Fibroblast of peridontal ligament (primary cell): ENCODE data around the gene CABP4.
"Not testable (repeated sequence)": the region's sequence is repeated elsewhere in the genome, so short reads cannot be mapped to it uniquely, and the experiment has no call there.

Experiments used
- DNase-seq: peaks from one replicate; pipeline ENCODE4 v3.0.0-alpha.2; 2010; ENCODE audit errors: extremely low read depth

Gene CABP4

DNA sequence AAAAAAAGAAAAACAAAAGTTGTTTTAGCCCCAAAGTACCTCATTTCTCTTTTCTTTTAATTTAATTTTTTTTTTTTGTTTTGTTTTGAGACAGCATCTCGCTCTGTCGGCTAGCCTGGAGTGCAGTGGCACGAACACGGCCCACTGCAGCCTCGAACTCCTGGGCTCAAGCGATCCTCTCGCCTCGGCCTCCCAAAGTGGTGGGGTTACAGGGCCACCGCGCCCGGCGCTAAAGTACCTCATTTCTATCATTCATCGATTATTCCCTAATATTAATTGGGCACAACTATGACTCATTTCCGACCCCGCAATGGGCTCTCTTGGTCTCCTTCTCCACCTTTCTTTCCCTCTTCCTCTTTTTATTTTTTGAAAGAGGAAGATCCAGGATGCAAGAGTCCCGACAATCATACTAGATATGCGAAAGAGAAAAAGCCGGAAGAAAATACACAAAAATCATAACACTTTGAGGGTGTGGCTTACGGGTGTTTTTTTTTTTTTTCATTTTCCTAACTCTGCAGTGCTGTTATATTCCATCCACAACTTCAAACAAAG lies 27.2 kb downstream of the CABP4 start:
- DNase-seq: no peak

DNA sequence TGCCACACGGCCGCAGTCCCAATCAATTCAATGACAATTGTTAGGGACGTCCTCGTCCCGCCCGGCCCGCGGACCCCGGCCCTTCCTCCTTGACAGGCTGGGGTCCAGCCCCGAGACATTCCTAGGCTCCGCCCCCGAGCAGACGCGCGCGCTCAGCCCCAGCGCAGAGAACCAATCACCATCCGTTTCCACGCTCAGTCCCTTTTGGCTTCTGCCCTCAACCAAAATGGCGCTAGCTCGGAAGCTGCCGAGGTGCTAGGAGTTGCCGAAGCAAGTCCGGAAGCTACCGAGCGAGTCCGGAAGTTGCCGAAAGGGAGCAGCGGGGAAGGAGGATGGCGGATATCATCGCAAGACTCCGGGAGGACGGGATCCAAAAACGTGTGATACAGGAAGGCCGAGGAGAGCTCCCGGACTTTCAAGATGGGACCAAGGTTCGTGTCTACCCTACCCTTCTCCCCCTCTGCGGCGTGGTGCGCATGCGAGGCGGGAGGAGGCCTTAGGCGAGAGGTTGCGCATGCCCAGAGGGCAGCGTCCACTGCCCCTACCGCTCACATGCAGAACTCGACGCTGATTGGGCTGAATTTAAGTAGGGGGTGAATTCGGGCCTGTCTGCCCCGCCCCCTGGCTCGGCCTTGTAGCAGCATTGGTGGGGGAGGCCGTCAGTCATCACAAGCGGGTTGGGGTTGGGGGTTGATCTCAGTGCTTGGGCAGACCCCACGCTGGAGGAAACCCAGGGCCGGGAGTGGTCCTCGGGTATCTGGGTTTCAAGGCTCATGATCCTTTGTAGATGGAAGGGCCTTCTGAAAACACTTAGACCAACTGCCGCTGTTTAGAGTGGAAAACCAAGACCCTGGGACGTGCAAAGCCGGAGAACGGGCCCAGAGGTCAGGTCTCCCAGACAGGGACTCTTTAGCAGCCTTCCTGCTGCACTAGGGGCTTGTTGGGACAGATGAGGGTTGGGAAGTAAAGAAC lies 28.0 kb downstream of the CABP4 start, which contains the start of gene AIP:
AIP (plus strand) TSS at position 200 of the 972 bp plus-strand sequence; CDS start at position 333, 133 bp downstream.
- peak; percentile 97 for DNase-seq

DNA sequence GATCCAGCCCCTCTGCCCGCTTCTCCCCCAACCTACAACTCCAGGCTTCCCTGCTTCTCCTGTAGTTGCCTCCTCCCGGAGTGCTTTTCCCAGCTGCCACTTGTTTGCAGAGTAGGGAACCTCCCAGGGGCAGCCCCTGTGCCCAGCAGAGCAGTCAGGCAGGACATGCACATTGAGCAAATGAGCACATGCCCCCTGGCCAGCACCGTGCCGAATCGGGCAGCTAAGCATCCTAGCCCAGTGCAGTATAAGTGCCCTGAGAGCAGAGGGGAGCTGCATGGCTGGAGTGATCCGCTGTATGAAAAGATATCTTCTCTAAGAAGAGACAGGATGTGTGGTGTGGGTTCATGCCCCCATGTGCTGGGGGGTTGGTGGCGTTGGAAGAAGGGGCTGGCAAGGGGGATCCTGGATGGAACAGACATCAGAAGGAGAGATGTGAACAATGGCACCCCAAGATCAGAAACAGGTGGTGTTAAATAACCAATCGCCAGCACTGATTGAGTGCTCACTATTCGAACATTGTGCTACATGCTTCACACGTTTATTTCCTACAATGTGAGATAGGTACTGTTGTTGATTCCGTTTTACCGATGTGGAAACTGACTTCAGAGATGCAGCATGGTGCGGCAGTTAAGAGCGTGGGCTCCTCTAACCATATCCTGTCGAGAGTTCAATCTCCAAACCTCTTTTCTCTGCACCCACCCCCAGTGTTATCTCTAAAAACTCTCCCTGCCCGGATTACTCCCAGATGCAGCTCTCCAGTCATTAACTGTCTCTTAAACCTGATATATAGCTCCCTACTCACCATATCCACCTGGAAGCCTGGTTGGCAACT lies 28.9 kb downstream of the CABP4 start:
- no peak for DNase-seq

DNA sequence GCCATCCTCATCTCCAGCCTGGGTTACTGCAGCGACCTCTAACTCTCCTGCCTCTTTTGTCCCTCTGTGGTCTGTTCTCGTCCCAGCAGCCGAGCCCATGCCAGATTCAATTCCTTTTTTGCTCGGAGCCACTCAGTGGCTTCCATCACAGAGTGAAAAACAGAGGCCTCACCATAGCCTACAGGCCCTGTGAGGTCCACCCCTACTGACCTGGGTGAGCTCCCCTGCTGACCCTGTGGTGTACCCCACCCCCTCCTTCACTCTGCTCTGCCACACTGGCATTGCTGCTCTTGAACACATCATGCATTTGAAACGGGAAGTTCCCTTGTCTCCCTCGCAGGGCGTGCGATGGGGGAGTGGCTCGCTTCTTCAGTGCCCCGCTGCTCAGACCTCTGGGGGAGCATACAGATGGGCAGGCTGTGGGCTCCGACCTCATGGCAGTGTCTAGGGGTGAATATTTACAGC lies 29.7 kb downstream of the CABP4 start:
- no peak for DNase-seq

GRCh38 chr11:67485873-67486361 lies 30.8 kb downstream of the CABP4 start:
- DNase-seq: not testable (repeated sequence)

DNA sequence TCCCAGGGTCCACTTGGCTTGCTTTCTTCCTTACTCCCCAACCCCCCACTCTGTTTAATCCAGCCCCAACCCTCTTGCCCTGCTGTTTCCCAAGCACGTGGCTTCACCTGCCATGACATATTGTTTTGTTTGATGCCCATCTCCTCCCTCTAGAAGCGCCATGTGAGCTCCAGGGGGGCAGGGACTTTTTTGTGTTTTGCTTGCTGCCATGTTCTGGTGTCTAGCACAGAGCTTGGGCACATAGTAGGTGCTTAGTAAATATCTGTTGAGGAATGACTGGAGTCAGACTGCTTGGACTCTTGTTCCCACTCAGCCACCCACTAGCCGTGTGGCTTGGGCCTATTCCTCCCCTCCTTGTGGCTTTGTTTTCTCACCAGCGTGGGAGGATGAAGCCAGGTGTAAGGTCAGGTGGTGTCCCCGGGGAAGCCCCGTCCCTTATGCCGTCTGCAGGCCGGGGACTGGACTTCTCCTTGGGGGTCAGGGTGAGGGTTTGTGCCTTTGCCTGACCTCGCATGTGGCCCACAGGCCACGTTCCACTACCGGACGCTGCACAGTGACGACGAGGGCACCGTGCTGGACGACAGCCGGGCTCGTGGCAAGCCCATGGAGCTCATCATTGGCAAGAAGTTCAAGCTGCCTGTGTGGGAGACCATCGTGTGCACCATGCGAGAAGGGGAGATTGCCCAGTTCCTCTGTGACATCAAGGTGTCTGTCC lies 31.5 kb downstream of the CABP4 start:
- DNase-seq: no peak

GRCh38 chr11:67489203-67489884 lies 34.2 kb downstream of the CABP4 start:
- no peak for DNase-seq

GRCh38 chr11:67489885-67490726 lies 35.0 kb downstream of the CABP4 start:
- no peak for DNase-seq

DNA sequence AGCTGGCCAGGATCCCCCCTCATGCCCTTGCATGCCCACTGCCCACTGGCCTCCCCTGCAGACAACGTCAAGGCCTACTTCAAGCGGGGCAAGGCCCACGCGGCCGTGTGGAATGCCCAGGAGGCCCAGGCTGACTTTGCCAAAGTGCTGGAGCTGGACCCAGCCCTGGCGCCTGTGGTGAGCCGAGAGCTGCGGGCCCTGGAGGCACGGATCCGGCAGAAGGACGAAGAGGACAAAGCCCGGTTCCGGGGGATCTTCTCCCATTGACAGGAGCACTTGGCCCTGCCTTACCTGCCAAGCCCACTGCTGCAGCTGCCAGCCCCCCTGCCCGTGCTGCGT lies 35.5 kb downstream of the CABP4 start:
- no peak for DNase-seq

- no peak for DNase-seq
These were observed 36.3 kb downstream of the CABP4 start for GRCh38 chr11:67491276-67492068.

DNA sequence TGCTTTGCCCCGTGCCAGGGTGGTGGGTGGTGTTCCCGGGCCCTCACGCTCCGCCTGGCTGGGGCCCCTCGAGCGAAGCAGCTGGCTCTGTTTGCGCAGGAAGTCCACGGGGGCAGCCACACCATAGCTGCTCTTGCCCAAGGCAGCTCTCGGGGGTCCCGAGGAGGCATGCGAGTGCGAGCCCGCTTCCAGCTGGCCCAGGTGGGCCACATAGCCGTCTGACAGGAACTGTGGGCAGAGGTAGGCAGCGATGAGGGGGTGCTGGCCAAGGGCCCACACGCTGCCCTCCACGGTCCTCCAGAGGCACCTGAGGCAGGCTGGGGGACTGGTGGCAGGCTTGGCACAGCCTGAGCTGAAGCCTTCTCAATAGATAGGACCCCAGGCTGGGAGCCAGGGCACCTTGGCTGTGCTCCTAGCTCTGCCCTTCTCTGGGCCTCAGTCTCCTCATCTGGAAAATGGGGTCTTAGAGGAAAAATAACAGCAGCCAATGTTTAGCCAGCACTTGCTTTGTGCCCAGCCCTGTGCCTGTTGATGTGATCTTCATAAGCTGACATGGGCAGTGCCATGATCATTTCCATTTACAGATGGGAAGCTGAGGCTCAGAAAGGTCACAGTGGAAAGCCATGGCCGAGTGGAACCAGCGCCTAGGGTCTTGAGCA lies 37.0 kb downstream of the CABP4 start:
- no peak for DNase-seq

GRCh38 chr11:67492801-67493547 lies 37.8 kb downstream of the CABP4 start:
- no peak for DNase-seq

DNA sequence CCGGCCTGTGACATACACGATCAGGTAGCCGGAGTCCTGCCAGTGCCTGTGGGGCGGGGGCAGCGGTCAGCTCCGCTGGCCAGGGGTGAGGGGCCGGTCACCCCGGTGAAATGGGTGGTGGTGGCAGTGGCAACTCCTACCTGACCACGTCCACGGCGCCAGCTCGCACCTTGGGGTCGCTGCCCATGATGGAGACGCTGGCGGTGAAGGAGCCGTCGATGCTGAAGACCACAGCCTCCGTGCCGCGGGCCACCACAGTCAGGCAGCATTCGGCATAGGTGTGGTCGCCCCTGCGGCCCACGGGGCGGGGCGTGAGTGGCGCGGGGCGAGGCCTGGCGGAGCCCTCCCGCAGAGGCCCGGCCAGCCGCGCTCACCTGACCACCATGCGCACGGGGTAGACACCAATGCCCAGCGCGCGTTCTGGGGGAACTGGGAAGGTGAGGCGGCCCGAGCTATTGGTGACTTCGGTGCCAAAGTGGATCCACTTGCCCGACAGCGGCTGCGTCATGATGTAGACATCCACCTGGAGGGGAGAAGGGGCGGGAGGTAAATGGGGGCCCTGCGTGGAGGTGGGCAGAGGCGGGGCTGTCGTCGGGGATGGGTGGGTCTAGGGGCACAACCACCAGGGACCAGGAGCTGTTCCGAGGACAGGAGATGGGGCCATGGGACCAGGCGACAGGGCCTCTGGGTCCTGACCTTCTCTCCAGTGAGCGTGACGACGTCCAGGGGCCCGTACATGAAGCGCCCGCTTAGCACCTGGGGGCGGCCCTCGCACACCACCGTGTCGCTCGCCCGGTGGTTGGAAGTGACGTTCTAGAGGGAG lies 38.6 kb downstream of the CABP4 start:
- no peak for DNase-seq

DNA sequence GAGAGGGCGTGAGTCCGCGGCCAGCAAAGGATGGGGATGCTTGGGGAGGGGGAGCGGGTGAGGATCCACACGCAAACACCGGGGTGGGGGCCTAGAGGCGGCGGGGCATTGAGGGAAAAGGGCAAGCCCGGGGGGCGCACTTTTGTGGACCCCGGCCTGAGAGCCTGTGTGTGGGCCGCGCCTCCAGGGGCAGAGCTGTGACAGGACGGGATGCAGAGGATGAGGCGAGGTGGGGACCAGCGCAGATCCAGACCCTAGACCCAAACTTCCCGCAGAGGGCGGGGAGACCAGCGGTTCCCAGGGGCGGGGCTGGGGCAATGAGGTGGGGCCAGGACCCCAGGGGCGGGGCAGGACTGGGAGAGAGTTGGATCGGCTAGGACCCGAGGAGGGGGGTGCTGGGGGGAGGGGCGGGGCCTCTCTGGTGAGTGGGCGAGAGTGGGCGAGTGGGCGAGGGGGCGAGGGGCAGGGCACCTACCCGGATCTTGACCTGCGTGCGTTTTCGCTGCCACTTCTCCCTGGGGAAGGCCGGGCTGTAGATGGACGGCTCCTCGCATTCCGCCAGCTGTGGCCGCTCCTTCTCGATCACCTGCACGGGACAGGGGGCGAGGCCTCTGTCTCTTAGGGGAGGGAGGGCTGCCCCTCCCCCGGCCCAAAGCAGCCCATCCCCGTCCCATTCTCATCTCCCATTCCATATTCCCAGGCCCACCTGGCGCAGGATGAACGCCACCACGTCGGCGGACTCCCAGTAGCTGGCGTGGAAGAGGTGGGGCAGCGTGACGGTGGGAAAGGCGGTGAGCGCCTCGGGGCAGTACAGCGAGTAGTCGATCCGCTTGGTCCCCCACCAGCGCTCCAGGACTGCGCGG lies 39.4 kb downstream of the CABP4 start:
- DNase-seq: no peak

DNA sequence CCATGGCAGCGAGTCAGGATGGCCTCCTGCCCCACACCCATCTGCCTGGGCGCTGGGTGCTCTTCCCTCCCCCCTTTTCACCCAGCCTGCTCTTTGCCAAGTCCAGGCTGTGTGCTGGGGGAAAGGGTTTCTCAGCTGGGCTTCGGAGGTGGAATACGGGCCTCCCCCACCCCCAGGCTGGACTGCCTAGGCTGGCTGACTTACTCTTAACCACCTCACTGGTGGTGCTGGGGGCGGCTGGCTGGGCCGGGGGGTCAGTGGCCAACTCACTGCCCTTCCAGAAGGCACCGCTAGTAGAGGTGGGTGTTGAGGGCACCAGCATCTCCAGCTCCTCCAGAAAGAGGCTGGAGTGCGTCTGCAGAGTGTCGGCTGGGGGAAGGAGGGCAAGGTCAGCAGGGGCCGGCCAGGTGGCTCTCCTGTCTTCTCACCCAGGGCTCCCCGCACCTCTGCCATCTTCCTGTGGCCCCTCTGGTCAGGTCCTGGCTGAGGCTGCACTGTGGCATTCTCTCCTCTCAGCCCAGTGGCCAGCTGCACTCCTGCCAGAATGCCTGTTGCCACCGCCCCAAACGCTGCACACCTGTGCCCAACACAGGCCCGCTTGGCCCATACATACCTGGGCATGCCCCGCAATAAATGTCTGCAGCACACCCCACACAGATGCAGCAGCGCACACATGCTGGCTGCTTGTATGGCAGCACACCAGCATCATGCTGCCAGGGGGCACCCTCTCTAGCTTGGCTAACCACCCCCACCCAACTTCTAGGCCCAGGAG lies 40.3 kb downstream of the CABP4 start:
- DNase-seq: no peak
